SK-N-SH (cell line): ENCODE measurements around the gene PCDHGC4. TPM values are rescaled to one million over a fixed set of nuclear protein-coding genes. Genes with fewer than 3 reads are reported as not detected.
A peak's percentile ranks its signal among the peaks of the same experiment; 100 is the strongest.

Experiments used
- CTCF ChIA-PET: fragments of 300-600, 350-600 bp; formaldehyde crosslinking; extraction: SDS; loops from one replicate; lab custom pipeline; 2021; lab: Yijun Ruan, JAX
- POLR2A ChIA-PET: fragments of 350-600 bp; sonication (Branson Sonifier 250); formaldehyde crosslinking; extraction: SDS; loops from one replicate; lab custom pipeline; 2020; ENCODE audit warnings: antibody characterized with exemption, inconsistent platforms; lab: Yijun Ruan, JAX
- DNase-seq: peaks from one replicate; pipeline ENCODE4 v3.0.0; 2012
- H2AFZ ChIP-seq: fragments of 200-600 bp; sonication (generic); 2 replicates; pipeline ENCODE4 v1.8.1; 2016; ENCODE audit warnings: antibody characterized with exemption, mild to moderate bottlenecking, low read depth
- H3F3A ChIP-seq: fragments of 200-600 bp; sonication (generic); replicated peaks from 2 replicates; pipeline ENCODE3; 2016; ENCODE audit warnings: antibody characterized with exemption, mild to moderate bottlenecking; ENCODE audit not compliant: insufficient read depth
- H3K27ac ChIP-seq, 2 experiments: fragments of 200-500 bp in 1 of 2; fragments of 200-600 bp in 1 of 2; sonication (Bioruptor generic) in 1 of 2; sonication (generic), shearing (Covaris generic) in 1 of 2; 2 replicates each; pipeline versions ENCODE4 v1.5.1 to v1.6.1; 2014 to 2016; ENCODE audit warnings: low read depth in 2 of 2, inconsistent platforms in 1 of 2, low read length in 1 of 2, mild to moderate bottlenecking in 1 of 2, mixed read lengths in 1 of 2
- H3K27me3 ChIP-seq: fragments of 200-600 bp; sonication (generic), shearing (Covaris generic); 2 replicates; pipeline ENCODE4 v1.6.1; 2016; ENCODE audit warnings: mixed run types; ENCODE audit not compliant: insufficient read depth
- H3K36me3 ChIP-seq, 2 experiments: fragments of 200-500 bp in 1 of 2; fragments of 200-600 bp in 1 of 2; sonication (Bioruptor generic) in 1 of 2; sonication (generic) in 1 of 2; replicated peaks in 1 of 2; 2 replicates each; pipeline versions ENCODE3 to v1.5.1; 2014 to 2016; ENCODE audit warnings: low read length in 1 of 2, mild to moderate bottlenecking in 1 of 2; ENCODE audit not compliant: insufficient read depth in 2 of 2, control insufficient read depth in 1 of 2
- H3K4me1 ChIP-seq, 2 experiments: fragments of 200-500 bp in 1 of 2; fragments of 200-600 bp in 1 of 2; sonication (Bioruptor generic) in 1 of 2; sonication (generic), shearing (Covaris generic) in 1 of 2; 2 replicates each; pipeline versions ENCODE4 v1.5.1 to v1.6.1; 2014 to 2016; ENCODE audit warnings: low read depth in 1 of 2, low read length in 1 of 2, mixed run types in 1 of 2; ENCODE audit not compliant: insufficient read depth in 2 of 2, control insufficient read depth in 1 of 2
- H3K4me2 ChIP-seq: fragments of 200-600 bp; sonication (generic), shearing (Covaris generic); 2 replicates; pipeline ENCODE4 v1.6.1; 2017; ENCODE audit warnings: mixed run types
- H3K4me3 ChIP-seq, 2 experiments: fragments of 200-500 bp in 1 of 2; fragments of 200-600 bp in 1 of 2; sonication (Bioruptor generic) in 1 of 2; sonication (generic), shearing (Covaris generic) in 1 of 2; 2 replicates each; pipeline versions ENCODE4 v1.5.1 to v1.8.1; 2014 to 2016; ENCODE audit warnings: low read depth in 2 of 2, inconsistent platforms in 1 of 2, low read length in 1 of 2, mild to moderate bottlenecking in 1 of 2, mixed read lengths in 1 of 2, moderate library complexity in 1 of 2
- H3K79me2 ChIP-seq: fragments of 200-600 bp; sonication (generic); 2 replicates; pipeline ENCODE4 v1.8.1; 2017; ENCODE audit warnings: mild to moderate bottlenecking; ENCODE audit not compliant: insufficient read depth
- H3K9ac ChIP-seq: fragments of 200-600 bp; sonication (generic); 2 replicates; pipeline ENCODE4 v1.6.1; 2017; ENCODE audit warnings: mixed run types
- H3K9me2 ChIP-seq: fragments of 200-600 bp; sonication (generic); 2 replicates; pipeline ENCODE4 v1.6.1; 2017; ENCODE audit warnings: mixed run types
- H3K9me3 ChIP-seq: fragments of 200-600 bp; sonication (generic); 2 replicates; pipeline ENCODE4 v1.6.1; 2017; ENCODE audit warnings: mixed run types, mild to moderate bottlenecking, moderate library complexity
- H4K20me1 ChIP-seq: fragments of 200-600 bp; sonication (generic); 2 replicates; pipeline ENCODE4 v1.6.1; 2017; ENCODE audit warnings: mild to moderate bottlenecking, mixed run types; ENCODE audit not compliant: insufficient read depth
- CHD2 ChIP-seq: fragments of 150-350 bp; IDR thresholded peaks from 2 replicates; pipeline ENCODE4 v1.6.1; 2018; ENCODE audit warnings: low read length; ENCODE audit not compliant: partially characterized antibody
- EP300 ChIP-seq, 2 experiments: IDR thresholded peaks; 2 replicates each; pipeline versions ENCODE4 v1.4.0 to v1.6.1; 2012; ENCODE audit warnings: borderline replicate concordance in 1 of 2, low read depth in 1 of 2, low read length in 1 of 2
- GATA2 ChIP-seq: sonication (generic); formaldehyde crosslinking; IDR thresholded peaks from 2 replicates; pipeline ENCODE4 v1.5.0; 2020; ENCODE audit warnings: mild to moderate bottlenecking, missing genetic modification reagents
- MXI1 ChIP-seq: IDR thresholded peaks from 2 replicates; pipeline ENCODE4 v1.6.1; 2012; ENCODE audit warnings: mild to moderate bottlenecking, low read depth, low read length, improper control_type of control experiment
- PBX3 ChIP-seq: IDR thresholded peaks from 2 replicates; pipeline ENCODE4; 2012
- RCOR1 ChIP-seq: fragments of 150-350 bp; IDR thresholded peaks from 2 replicates; pipeline ENCODE4 v1.6.1; 2017; ENCODE audit warnings: antibody characterized with exemption, low read length
- SIN3A ChIP-seq: IDR thresholded peaks from 2 replicates; pipeline ENCODE4 v1.6.1; 2012; ENCODE audit warnings: low read depth, mild to moderate bottlenecking, low read length, moderate library complexity, borderline replicate concordance
- TCF12 ChIP-seq: IDR thresholded peaks from 2 replicates; pipeline ENCODE4 v1.4.0; 2012
- WGBS: methylation state at CpG from one replicate; pipeline ENCODE4 v1.1.6; 2017; ENCODE audit warnings: low lambda C conversion rate; 5-methylcytosine and 5-hydroxymethylcytosine counted together
- polyA plus RNA-seq, 3 experiments: library from polyadenylated mRNA; depleted of rRNA; stranded (reverse); fragments of >200 nt; gene quantifications; 2 replicates each; pipeline ENCODE4 v1.2.3, GENCODE V29; 2012

The PCDHGC4 gene
- polyA plus RNA-seq, 1 of the 3 experiments (the other 2 are of a cell fraction), result 0.53 TPM

- peak; percentile 30 for DNase-seq
- no peak overlapping the region for H3K9ac ChIP-seq
- H3K9me3 ChIP-seq, result no peaks in the 10 kb centered on the region
- ChIA-PET CTCF (interaction anchor here (0.7 to 4.9 kb wide), 5 partner anchors 10 to 311 kb away, joined by 3 to 39 read pairs (median 12); partner anchors contain the start of genes PCDHB14, PCDHGB7 and PCDHGC3), POLR2A (no interaction called here)
- H3K9me2 ChIP-seq, result no peaks in the 10 kb centered on the region
- H3K4me3 ChIP-seq, result no peak overlapping the region
- H4K20me1 ChIP-seq, result no peaks in the 10 kb centered on the region
- 95% methylated on average over 4 of the region's 4 CpGs for WGBS
- TF ChIP-seq RCOR1, result peak; percentile 42; the same call in 1 of the 2 replicates
- 0 out of 2 replicates have a peak, but pooled peaks have one; percentile 15 for TF ChIP-seq MXI1
- TF ChIP-seq PBX3, result no peak
- peak; percentile 86 for TF ChIP-seq TCF12
- TF ChIP-seq CHD2, result peak; percentile 66
- peak; percentile 77 for TF ChIP-seq GATA2 (CRISPR knock-in tag)
- no peak for TF ChIP-seq SIN3A
- TF ChIP-seq EP300 (IDR thresholded peaks at IDR 0.05; ENCODE audit: borderline replicate concordance in 1 of 2, low read depth in 1 of 2, low read length in 1 of 2), result peak in 1 of 2 experiments; percentile 68; a peak in 1 of 4 replicates
- H3K4me1 ChIP-seq, result peaks cover 6 to 20% of the 10 kb centered on the region in 2 experiments
- H3K27ac ChIP-seq, result peak overlapping the region; percentile 3 to 75; a peak in 3 of 4 replicates
- no peak overlapping the region for H3K4me2 ChIP-seq
- peaks cover 0 to 25% of the 10 kb centered on the region in 2 experiments for H3K36me3 ChIP-seq
- H2AFZ ChIP-seq, result no peak overlapping the region
- no peaks in the 10 kb centered on the region; the same call in 1 of the 2 replicates for H3K79me2 ChIP-seq
- peaks cover 8% of the 10 kb centered on the region for H3F3A ChIP-seq
- H3K27me3 ChIP-seq, result no peaks in the 10 kb centered on the region
These were observed 49.8 kb downstream of the PCDHGC4 start for GRCh38 chr5:141534492-141535213.

Other genes starting within 250 kb of the PCDHGC4 start
- gene PCDHB15, start 239.6 kb upstream of the PCDHGC4 start, polyA plus RNA-seq (2012; rRNA removed), result 0.99 and 1.3 TPM in 2 replicates
- not detected in 2 replicates for gene SLC25A2, start 181.0 kb upstream of the PCDHGC4 start, polyA plus RNA-seq (2012; rRNA removed)
- 30.6 and 38.7 TPM in 2 replicates for gene TAF7, start 164.2 kb upstream of the PCDHGC4 start, polyA plus RNA-seq (2012; rRNA removed)
- gene PCDHGA1, start 154.5 kb upstream of the PCDHGC4 start, polyA plus RNA-seq (2012; rRNA removed), result 1.2 and 1.6 TPM in 2 replicates
- gene PCDHGA2, start 146.3 kb upstream of the PCDHGC4 start, polyA plus RNA-seq (2012; rRNA removed), result 1.4 and 1.5 TPM in 2 replicates
- gene PCDHGA3, start 141.2 kb upstream of the PCDHGC4 start, polyA plus RNA-seq (2012; rRNA removed), result 0.33 and 0.45 TPM in 2 replicates
- 0.63 and 0.77 TPM in 2 replicates for gene PCDHGB1, start 134.9 kb upstream of the PCDHGC4 start, polyA plus RNA-seq (2012; rRNA removed)
- gene PCDHGA4, start 130.0 kb upstream of the PCDHGC4 start, polyA plus RNA-seq (2012; rRNA removed), result 1.8 and 2.2 TPM in 2 replicates
- gene PCDHGB2, start 125.0 kb upstream of the PCDHGC4 start, polyA plus RNA-seq (2012; rRNA removed), result 3.7 and 4.5 TPM in 2 replicates
- gene PCDHGA5, start 120.9 kb upstream of the PCDHGC4 start, polyA plus RNA-seq (2012; rRNA removed), result 0.57 and 0.71 TPM in 2 replicates
- gene PCDHGB3, start 114.8 kb upstream of the PCDHGC4 start, polyA plus RNA-seq (2012; rRNA removed), result 0.53 and 0.63 TPM in 2 replicates
- 1.4 TPM in 2 replicates for gene PCDHGA6, start 111.1 kb upstream of the PCDHGC4 start, polyA plus RNA-seq (2012; rRNA removed)
- gene PCDHGA7, start 102.3 kb upstream of the PCDHGC4 start, polyA plus RNA-seq (2012; rRNA removed), result 3.4 and 7.8 TPM in 2 replicates
- gene PCDHGB4, start 97.3 kb upstream of the PCDHGC4 start, polyA plus RNA-seq (2012; rRNA removed), result 0.37 and 0.64 TPM in 2 replicates
- gene PCDHGA8, start 92.4 kb upstream of the PCDHGC4 start, polyA plus RNA-seq (2012; rRNA removed), result 0.06 and 0.12 TPM in 2 replicates
- 0.08 and 0.15 TPM in 2 replicates for gene PCDHGB5, start 87.1 kb upstream of the PCDHGC4 start, polyA plus RNA-seq (2012; rRNA removed)
- 0.13 and 0.16 TPM in 2 replicates for gene PCDHGA9, start 82.3 kb upstream of the PCDHGC4 start, polyA plus RNA-seq (2012; rRNA removed)
- 0.13 and 0.18 TPM in 2 replicates for gene PCDHGB6, start 77.0 kb upstream of the PCDHGC4 start, polyA plus RNA-seq (2012; rRNA removed)
- gene PCDHGA10, start 72.0 kb upstream of the PCDHGC4 start, polyA plus RNA-seq (2012; rRNA removed), result 1.6 and 2.0 TPM in 2 replicates
- 14.2 and 19.1 TPM in 2 replicates for gene PCDHGB7, start 67.4 kb upstream of the PCDHGC4 start, polyA plus RNA-seq (2012; rRNA removed)
- 0.18 and 0.23 TPM in 2 replicates for gene PCDHGA11, start 64.0 kb upstream of the PCDHGC4 start, polyA plus RNA-seq (2012; rRNA removed)
- gene PCDHGA12, start 54.5 kb upstream of the PCDHGC4 start, polyA plus RNA-seq (2012; rRNA removed), result 0.03 and 0.05 TPM in 2 replicates
- 55.8 and 97.0 TPM in 2 replicates for gene PCDHGC3, start 9.1 kb upstream of the PCDHGC4 start, polyA plus RNA-seq (2012; rRNA removed)
- 1.9 and 2.0 TPM in 2 replicates for gene PCDHGC5, start 4.1 kb downstream of the PCDHGC4 start, polyA plus RNA-seq (2012; rRNA removed)
- 28.2 and 30.4 TPM in 2 replicates for gene DIAPH1, start 134.0 kb downstream of the PCDHGC4 start, polyA plus RNA-seq (2012; rRNA removed)
- 104 and 115 TPM in 2 replicates for gene HDAC3, start 151.8 kb downstream of the PCDHGC4 start, polyA plus RNA-seq (2012; rRNA removed)
- gene RELL2, start 152.0 kb downstream of the PCDHGC4 start, polyA plus RNA-seq (2012; rRNA removed), result 15.6 and 16.1 TPM in 2 replicates
- gene FCHSD1, start 166.4 kb downstream of the PCDHGC4 start, polyA plus RNA-seq (2012; rRNA removed), result 49.2 and 58.3 TPM in 2 replicates
- gene ARAP3, start 197.2 kb downstream of the PCDHGC4 start, polyA plus RNA-seq (2012; rRNA removed), result 5.5 and 6.5 TPM in 2 replicates